HG03064 (cell line): ENCODE results near the gene SGK2.

ENCODE experiments used
- ATAC-seq: cut with Tn5 transposase; IDR thresholded peaks from one replicate; pipeline ENCODE4 v1.9.1; 2021; ENCODE audit warnings: low read depth; ENCODE audit not compliant: unreplicated experiment

The SGK2 gene

GRCh38 chr20:43535370-43536004 lies 23.3 kb upstream of the SGK2 start:
- ATAC-seq: no peak

GRCh38 chr20:43536041-43536816 lies 22.6 kb upstream of the SGK2 start:
- ATAC-seq: no peak

DNA sequence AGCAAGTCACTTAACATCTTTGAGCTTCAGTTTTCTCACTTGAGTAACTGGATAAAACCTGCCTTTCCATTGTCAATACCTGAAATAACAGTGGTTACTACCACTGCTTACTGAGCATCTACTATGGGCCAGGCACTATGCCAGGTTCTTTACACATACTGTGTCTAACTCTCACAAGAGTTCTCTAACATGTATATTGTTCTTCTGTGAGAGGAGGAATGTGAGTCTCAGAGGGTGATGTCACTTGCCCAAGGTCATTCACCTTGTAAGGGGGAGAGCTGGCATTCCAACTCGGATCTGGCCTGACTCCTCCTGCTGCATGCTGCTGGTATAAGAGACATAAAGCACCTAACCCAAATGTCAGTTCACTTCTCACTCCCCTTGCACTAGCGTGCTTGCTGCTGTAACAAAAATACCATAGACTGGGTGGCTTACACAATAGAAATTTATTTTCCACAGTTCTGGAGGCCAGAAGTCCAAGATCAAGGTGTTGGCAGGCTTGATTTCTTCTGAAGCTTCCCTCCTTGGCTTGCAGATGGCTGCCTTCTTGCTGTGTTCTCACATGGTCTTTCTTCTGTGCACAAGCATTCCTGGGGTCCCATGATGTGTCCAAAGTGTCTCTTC lies 21.9 kb upstream of the SGK2 start:
- no peak for ATAC-seq

DNA sequence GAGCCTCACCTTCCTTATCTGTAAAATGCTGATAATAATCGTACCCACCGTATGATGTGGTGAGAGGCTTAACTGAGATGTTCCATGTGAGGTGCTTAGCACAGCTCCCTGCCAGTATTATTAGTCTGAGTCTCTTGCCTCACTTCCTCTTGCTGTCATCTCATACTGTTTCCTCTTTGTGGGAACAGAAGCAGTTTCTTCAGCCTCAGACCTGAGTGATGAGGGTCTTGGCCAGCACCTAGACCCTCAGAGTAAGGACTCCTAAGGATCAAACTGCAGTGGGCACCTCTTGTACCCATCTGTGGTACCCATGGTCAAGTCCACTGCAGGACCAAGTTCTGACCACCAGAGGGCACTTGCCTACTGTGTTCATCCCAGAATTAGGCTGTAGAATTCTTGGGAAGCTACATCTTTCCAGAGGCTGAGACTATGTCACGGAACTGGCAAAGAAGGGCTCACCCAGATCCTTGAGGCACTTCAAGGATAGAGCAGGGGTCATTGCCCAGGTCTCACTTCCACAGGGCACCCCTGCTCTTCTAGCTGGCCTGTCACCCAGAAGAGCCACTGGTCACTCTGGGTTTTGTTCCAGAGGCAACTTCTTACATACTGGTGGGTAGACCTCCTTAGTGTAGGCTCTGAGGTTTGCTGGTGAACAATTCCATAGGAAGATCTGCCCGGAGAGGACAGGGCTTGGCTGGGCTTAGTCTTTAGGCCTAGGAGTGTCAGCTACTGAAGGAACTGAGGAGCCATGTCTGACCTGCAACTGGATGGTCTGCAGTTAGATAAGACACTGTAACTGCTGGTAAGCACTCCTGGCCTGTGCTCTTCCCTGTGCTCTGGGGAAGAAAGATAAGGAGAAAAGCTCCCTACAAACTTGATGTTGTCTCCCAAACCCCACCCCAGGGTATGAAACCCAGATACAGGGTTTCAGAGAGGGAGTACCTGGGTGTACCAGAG lies 20.6 kb upstream of the SGK2 start:
- ATAC-seq: no peak

- no peak for ATAC-seq
Observed at GRCh38 chr20:43538878-43539700, 19.7 kb upstream of the SGK2 start.

GRCh38 chr20:43539975-43540672 lies 18.7 kb upstream of the SGK2 start:
- ATAC-seq: no peak

GRCh38 chr20:43540673-43541060 lies 18.2 kb upstream of the SGK2 start:
- ATAC-seq: no peak

DNA sequence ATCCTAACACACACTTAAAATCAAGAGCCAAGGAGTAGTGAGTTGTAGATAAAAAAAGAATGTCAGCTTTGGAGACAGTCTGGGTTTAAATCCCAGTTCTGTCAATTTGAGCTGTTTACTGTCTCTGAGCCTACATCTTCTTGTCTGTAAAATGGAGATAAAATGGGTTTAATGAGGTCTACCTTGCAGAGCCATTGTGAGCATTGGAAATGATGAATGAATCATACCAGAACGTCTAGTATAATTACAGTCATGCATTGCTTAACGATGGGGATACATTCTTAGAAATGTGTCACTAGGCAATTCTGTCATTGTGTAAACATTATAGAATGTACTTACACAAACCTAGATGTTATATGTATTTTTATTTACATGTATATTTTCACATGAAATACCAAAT lies 17.6 kb upstream of the SGK2 start:
- no peak for ATAC-seq

- ATAC-seq: no peak
Observed at GRCh38 chr20:43542161-43542560, 16.7 kb upstream of the SGK2 start.

DNA sequence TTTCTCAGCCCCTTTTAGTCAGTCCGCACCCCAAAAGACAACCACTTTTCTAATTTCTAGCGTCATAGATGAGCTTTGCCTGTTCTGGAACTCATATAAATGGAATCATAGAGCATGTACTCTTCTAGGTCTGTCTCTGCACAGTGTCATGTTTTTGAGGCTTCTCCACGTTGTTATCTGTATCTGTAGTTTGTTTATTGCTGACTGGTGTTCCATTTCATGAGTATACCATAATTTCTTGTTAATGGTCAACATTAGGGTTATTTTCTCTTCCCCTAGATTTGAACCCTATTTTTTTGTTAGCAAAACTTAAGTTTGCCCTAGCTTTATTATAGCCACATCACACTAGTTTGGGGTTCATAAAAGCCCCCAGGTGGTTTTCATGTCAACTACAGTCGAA lies 16.2 kb upstream of the SGK2 start:
- no peak for ATAC-seq

- ATAC-seq: no peak
Observed at GRCh38 chr20:43543138-43543537, 15.7 kb upstream of the SGK2 start.

- no peak for ATAC-seq
Observed at GRCh38 chr20:43544501-43544900, 14.3 kb upstream of the SGK2 start.

DNA sequence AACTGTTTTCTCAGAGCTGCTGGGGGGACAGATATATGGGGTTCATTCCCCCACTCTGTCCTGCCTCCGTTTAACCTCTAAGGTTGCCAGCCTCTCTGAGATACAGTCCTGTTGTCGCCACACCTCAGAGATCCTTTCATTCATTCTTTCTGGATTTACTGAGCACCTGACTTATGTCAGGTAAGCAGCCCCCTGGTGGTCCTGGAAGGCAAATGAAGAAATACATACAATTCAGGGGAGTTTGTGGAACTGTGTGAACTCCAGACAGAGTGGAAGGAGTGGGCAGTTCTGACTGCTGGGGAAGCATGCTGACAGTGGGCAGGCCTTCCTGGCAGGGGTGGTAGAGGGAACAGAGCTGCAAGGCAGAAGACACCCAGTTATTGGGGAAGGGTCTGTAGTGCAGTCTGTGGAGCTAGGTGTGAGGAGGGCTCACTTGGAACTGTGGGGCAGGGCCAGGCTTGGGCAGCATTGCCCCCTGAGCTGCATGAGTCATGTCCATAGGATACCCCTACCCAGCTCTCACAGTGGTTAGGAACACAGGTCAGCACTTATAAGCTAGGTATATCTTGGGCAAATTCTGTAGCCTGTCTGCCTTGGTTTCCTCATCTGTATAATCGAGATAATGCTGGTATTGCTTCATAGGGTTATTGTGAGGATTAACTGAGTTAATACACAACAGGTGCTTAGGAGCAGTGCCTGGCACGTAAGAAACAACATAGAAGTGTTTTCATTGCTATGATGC lies 12.8 kb upstream of the SGK2 start:
- ATAC-seq: no peak

DNA sequence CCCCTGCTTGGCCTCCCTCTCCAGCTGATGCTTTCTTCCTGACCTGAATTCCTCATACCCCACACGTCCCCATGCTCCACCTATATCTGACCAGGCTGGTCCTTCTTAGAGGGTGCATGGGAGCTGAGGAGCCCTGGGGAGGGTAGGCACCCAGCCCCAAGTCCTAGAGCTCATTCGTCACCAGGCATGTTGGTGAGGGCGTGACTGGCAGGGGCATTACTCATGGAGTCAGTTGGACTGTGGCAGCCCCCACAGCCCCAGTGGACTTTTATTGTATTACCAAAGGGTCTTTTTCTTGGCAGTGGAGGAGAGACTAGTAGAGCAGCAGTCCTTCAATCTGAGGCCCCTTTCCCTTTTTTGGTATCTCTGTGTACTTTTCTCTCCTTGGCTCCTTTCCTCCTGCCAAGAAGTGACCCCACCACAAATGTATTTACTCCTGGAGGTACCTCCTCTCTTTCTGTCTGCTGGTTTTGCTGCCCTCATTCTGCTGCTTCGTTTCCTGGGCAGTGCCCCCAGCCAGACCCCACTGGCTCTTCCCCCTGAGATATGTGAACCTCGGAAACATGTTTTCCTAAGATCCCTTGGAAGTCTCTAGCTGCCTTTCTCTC lies 10.4 kb upstream of the SGK2 start:
- no peak for ATAC-seq

DNA sequence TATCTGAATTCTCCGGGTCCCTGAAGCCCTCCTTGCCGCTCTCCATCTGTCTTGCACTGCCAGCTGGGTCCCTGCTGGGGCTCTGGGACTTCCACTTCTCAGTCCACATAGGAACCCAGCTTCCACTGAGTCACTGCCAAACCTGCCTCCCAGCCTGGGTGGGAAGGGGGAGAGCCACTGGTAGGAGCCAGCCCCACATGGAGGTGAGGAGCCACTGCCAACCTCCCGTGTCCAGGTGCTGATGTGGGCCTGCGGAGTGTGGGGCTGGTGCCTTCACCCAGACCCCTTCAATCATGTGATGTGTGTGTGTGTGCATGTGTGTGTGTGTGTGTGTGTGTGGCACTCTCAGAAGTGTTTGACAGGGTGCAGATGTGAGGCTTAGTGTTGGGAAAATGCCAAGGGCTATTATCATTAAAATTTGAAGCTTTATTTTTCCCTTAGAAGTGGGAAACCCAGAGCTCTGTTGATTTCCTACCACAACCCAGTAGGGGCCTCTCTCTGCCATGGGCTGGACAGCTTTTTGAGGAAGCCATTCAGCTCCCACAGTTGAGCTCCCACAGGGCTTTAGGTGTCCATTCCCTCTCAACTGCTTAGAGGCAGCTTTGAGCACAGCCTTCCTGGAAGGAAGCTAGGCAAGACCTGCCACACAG lies 9.3 kb upstream of the SGK2 start:
- ATAC-seq: no peak

GRCh38 chr20:43550456-43550855 lies 8.4 kb upstream of the SGK2 start:
- ATAC-seq: no peak

GRCh38 chr20:43554369-43554768 lies 4.5 kb upstream of the SGK2 start:
- no peak for ATAC-seq
